Kidney epithelial cell (primary cell): ENCODE data around the gene DLX2. TPM values are rescaled to one million over a fixed set of nuclear protein-coding genes. Genes with fewer than 3 reads are reported as not detected.
A peak's percentile ranks its signal among the peaks of the same experiment; 100 is the strongest.

Source experiments
- DNase-seq: peaks from one replicate; pipeline ENCODE4 v3.0.0-alpha.2; 2010; ENCODE audit warnings: low read depth
- H3K27me3 ChIP-seq: 2 replicates; pipeline ENCODE4 v1.6.0; 2011; ENCODE audit warnings: low read length; ENCODE audit not compliant: control insufficient read depth, insufficient read depth
- H3K36me3 ChIP-seq: 2 replicates; pipeline ENCODE4 v1.5.1; 2011; ENCODE audit warnings: low read length; ENCODE audit not compliant: control insufficient read depth, insufficient read depth
- H3K4me3 ChIP-seq: 2 replicates; pipeline ENCODE4 v1.5.1; 2011; ENCODE audit warnings: low read depth, mild to moderate bottlenecking, control low read depth, low read length
- total RNA-seq: library from RNA; depleted of rRNA; stranded (reverse); fragments of >200 nt; gene quantifications from 2 replicates; pipeline ENCODE4 v1.2.3, GENCODE V29; 2015
- TF ChIP-seq, protein P1 (sequence below): IDR thresholded peaks from 2 replicates; pipeline ENCODE4 v1.5.1; 2011; ENCODE audit warnings: mild to moderate bottlenecking, moderate library complexity, low read length, control low read depth, inconsistent platforms; ENCODE audit not compliant: insufficient read depth, poor library complexity, severe bottlenecking

The DLX2 gene
- total RNA-seq, 1 donor from 2014 or later = 0.08 TPM

- Histone ChIP-seq H3K4me3 (peak overlapping the region; percentile 24), H3K27me3 (peaks cover 71% of the 10 kb centered on the region)
- no peak for DNase-seq
Measured at GRCh38 chr2:172095146-172095904, 7.4 kb downstream of the DLX2 start.

DNA sequence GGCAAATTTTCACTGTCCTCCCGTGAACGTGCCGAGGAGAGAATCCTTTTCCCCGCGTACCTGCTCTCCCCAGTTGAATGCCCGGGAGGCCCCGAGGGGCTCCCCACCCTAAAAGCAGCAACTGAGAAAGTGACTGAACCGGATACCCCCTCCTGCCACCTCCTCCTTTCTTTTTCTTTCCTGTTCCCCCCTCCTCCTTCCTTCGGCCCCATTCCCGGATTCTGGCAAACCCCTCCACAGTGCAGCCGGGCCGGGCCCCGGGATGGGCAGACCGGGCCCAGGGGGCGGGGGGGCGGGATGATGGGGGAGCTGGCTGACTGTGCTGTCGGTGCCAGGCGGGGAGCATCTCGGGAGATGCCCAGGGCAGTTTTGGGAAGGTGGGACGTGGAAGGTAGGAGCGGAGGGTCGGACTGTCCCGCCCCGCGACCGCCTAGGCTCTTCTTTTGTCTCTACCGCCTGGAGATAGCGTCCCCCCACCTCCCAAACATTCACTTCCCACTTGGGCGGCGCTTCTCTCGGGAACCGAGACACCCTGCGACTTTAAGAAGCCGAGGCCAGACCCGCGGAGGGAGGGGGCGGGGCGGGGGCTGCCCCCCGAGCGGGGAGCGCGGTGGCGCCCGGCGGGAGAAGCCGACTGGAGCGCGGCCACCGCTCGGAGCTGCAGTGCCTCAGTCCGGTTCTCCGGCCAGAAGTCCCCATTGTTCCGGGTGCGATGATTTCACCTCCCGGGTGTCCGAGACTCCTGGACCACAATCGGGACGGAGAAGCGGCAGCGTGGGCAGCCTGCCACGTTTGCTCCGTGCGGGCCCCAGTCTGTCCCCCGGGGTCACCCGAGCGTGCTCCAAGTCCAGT is 8.2 kb downstream of the DLX2 start:
- TF ChIP-seq, protein P1, sequence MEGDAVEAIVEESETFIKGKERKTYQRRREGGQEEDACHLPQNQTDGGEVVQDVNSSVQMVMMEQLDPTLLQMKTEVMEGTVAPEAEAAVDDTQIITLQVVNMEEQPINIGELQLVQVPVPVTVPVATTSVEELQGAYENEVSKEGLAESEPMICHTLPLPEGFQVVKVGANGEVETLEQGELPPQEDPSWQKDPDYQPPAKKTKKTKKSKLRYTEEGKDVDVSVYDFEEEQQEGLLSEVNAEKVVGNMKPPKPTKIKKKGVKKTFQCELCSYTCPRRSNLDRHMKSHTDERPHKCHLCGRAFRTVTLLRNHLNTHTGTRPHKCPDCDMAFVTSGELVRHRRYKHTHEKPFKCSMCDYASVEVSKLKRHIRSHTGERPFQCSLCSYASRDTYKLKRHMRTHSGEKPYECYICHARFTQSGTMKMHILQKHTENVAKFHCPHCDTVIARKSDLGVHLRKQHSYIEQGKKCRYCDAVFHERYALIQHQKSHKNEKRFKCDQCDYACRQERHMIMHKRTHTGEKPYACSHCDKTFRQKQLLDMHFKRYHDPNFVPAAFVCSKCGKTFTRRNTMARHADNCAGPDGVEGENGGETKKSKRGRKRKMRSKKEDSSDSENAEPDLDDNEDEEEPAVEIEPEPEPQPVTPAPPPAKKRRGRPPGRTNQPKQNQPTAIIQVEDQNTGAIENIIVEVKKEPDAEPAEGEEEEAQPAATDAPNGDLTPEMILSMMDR = no peak
- Histone ChIP-seq H3K27me3 (peaks cover 72% of the 10 kb centered on the region), H3K4me3 (peak overlapping the region; percentile 24), H3K36me3 (no peaks in the 10 kb centered on the region)
- no peak for DNase-seq

More at GRCh38 chr2:172095146-172095904, 7.4 kb downstream of the DLX2 start:
- no peaks in the 10 kb centered on the region for H3K36me3 ChIP-seq
- TF ChIP-seq, protein P1 = no peak

DNA sequence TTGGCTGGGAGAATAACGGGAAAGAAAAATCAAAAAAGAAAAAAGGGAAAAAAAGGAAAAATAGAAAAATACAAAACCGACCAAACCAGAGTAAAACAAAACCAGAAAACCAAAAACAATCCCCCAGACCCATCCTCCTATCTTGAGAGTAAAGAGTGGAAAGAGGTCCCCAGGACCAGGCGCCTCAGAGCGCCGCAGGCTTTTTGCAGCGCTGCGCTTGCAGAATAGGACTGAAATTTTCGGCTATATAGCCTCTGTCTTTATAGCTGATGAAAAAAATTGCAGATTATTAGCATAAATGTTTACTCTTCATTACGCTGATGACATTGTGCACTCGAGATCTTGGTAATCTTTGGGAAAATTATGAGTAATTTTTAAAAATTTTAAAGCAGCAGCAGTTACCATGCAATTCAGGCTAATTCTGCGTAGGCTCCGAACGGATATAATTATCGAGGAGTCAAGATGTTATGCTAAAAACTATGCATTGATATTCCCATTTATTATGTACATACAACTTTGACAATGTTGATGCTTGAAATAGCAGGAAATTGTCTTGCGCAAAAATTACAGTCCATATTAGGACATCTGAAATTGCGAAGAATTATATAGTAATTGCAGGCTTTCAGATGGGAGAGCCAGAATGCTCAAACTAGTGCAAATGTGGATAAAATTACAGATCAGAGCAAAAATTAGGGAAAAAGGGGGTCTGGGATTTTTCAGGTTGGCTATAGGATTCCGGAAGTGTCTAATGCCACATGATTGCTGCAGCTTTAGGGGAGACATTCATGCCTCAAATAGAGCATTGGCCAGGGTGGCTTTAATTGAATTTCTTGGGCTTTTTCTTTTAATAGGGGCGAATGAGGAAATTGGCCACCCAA is 9.0 kb downstream of the DLX2 start:
- no peak overlapping the region for H3K4me3 ChIP-seq
- peaks cover 81% of the 10 kb centered on the region for H3K27me3 ChIP-seq
- H3K36me3 ChIP-seq = no peaks in the 10 kb centered on the region
- DNase-seq = no peak
- TF ChIP-seq, protein P1 = no peak

- TF ChIP-seq, protein P1 = no peak
- Histone ChIP-seq H3K36me3 (no peaks in the 10 kb centered on the region), H3K4me3 (no peak overlapping the region), H3K27me3 (peaks cover 88% of the 10 kb centered on the region)
- no peak for DNase-seq
Measured at GRCh38 chr2:172092716-172093415, 9.8 kb downstream of the DLX2 start.
